HG03432 (cell line): ENCODE measurements around the gene SAMD13.

Experiments
- ATAC-seq: cut with Tn5 transposase; IDR thresholded peaks from one replicate; pipeline ENCODE4 v1.9.1; 2021; ENCODE audit warnings: mild to moderate bottlenecking, moderate library complexity; ENCODE audit not compliant: unreplicated experiment

SAMD13 gene, protein sequence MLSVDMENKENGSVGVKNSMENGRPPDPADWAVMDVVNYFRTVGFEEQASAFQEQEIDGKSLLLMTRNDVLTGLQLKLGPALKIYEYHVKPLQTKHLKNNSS

DNA sequence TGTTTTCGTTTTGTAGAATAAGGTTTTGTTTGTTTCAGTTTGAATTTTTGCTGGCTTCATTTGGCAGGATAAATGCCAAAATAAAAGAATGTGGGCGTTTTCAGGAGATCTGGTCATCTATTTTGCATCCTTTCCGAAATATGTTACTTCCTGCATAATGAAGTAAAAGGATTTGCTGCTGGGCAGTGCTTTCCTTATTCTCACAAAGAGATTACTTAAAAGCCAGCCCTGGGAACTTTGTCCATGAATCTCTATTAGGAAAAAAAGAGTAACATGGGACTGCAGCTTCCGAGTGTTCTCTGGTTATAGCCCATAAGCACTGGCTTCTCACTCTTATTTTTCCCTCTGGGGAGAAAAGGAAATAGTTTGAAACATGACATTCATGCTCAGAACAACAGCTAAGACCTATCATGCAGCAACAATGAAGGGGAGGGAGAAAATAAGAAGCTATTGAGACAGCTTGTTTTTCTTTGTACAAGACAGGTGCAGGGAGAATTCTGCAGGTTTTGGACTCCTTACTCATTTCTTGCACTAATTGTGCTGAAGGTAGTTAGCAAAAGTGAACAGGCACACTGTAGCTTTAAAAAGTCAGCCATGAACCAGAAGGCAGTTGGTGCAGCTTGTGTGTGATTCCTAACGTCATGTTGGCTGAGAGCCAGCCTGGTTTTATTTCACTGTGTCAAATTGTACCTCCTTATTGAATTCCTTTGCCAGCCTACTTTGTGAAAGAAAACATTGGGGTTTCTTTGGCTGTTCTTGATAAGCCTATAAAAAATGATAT, at the start of gene SAMD13:
TSS of gene SAMD13 (plus strand) at position 705 of the 781 bp plus-strand sequence. CDS start 1,527 bp downstream, outside the sequence.
- peak; percentile 34 for ATAC-seq

DNA sequence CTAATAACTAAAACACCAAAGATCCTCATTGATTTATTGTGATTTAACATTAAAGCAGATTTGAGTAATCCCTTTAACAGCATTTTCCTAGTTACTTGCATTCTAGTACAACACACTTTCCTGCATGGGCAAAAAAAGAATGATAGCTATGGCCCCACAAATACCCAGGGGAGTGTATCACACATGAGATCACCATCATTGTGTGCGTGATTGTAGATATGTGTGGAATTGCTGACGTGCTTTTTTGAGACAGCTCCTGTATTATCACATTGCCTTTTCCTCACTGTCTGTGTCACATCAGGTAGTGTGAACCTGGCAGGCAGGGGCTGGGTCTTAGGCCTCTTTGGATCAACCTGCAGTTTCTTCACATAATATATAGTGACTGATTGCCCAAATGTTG, 48.5 kb upstream of the SAMD13 start:
- ATAC-seq, result no peak

DNA sequence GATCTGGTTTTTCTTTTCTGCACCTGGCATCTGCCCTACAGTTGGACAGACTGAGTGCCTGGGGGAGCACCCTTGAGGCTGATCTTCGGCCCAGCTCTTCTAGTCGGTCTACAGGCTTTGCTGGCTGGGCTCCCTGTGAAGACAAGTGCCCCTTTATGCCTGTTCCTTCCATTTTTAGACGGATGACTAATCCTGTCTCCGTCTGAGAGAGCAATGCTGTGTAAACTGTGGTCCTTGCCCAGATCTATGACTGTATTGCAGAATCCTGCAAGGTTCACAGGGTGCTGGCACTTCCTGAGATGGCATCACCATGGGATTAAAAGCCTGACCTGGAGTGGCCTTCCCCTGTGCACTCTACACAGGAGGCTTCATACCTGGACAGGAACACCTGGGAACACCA, 47.6 kb upstream of the SAMD13 start:
- ATAC-seq, result no peak

DNA sequence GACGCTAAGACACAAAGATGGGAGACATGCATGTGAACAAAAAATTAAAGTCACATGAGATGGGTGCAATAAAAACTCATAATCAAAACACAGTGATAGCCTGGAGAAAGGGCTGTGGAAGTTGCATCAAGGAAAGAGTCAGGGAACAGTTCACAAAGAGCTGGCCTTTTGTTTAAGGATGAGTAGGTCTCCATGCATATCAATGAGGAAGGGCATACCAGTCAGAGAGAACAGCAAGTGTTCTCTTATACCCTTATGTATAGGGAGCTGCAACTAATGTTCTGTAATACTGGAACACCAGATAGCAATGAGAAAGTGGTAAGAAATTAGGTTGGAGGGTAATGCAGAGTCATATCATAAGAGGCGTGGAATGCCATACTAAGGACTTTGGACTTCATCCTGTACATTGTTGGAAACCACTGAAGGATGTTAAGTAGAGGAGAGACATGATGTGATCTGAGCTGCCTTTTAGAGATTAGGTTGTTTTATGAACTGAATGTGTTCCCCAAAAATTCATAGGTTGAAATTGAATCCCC, 46.7 kb upstream of the SAMD13 start:
- no peak for ATAC-seq

DNA sequence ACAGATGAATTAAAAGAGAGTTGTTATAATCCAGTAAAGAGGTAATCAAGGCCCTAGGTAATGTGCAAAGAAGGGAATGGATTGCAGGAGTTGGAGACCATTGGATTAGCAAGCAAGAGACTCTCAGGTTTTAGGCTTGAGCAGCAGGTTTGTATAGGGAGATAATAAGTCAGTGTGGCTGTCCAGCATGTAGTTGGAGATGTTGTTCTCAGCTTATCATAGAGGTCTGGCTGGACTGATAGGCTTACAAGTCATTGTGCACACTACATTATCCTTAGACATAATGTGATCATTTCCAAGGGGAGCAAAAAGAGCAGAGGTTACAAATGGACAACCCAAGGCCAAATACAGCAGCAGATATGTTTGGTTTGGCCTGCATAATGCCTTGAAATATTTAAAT, 45.9 kb upstream of the SAMD13 start:
- no peak for ATAC-seq

DNA sequence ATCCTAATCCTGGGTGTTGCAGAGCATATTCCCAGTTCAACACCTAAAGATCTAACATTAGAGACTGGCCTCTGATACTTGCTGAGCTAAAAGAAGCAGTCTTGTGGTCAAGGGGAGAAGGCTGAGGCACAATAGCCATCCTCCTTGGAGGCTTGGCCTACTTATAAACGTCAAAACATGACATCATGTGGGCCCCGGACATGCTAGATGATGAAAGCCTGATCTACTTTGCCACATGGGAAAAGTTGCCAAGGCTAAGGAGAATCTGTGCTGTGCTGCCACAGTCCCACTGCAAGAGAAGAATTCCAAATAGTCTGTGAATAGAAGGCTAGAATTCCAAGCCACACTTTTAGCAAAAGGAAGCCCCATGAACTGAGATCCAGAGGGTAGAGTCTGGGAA, 43.9 kb upstream of the SAMD13 start:
- no peak for ATAC-seq

DNA sequence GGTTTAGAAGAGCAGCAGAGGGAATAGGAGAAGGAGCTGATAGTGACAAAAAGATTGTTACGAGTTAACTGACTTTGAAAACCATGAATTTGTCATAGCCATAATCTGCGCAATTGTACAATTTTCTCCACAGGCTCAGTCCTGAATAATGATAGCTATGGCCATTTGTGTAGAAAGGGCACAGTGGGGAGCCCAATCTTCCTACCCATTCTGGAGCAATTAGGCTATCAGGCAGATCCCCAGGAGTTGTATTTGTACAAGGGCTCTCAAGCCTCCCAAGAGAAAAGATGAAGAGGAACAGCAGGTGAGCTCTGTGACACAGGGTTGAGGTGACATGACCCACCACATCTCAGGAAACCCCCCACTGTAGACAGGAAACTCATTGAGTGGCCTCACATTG, 42.1 kb upstream of the SAMD13 start:
- ATAC-seq, result no peak

DNA sequence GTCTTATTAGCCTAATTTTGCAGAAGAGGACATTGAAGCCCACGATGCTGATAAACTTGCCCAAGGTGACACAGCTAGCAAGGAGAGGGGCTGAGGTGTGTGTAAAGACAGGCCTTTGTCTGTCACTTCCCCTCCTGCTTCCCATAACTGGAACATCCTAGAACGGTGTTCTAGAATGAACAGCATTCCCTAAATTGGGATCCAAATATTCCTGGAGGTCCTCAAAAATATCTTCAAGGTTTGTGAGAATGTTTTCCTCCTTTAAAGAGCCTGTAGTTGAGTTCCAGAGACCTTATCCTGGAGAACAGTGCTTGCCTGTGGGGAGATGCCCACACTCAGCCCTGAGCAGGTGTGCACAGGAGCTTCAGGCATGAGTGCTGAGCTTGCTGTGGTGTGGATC, 41.5 kb upstream of the SAMD13 start:
- ATAC-seq, result no peak

DNA sequence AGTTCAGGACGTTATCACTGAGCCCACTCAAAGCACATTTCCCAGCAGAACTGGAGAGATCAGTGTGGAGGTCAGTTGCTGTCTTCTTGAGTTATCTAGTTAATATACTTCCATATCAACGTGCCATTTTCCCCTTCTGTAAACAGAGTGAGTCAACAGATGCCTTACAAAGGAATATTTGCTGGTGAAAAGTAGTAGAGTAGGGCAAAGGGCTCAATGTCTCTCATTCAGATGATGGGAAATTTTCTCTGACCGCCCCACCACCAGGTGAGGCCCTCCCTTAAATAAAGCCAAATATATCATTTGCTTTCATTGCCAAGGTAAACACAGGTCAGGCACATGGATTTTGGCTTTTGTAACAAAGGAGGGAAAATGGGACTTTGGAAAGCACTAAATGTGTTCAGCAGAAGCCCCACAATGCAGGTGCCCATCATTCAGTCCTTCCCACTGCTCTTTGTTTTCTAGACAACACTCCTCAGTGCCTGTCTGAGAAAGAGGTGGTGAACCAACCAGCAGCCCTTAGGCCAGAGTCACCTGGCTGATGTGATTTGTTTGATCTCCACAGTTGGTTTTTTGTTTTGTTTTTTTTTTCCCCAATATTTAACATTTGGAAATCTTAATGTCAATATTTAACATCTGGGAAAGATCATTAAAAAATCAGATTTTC, 40.5 kb upstream of the SAMD13 start:
- ATAC-seq, result no peak

DNA sequence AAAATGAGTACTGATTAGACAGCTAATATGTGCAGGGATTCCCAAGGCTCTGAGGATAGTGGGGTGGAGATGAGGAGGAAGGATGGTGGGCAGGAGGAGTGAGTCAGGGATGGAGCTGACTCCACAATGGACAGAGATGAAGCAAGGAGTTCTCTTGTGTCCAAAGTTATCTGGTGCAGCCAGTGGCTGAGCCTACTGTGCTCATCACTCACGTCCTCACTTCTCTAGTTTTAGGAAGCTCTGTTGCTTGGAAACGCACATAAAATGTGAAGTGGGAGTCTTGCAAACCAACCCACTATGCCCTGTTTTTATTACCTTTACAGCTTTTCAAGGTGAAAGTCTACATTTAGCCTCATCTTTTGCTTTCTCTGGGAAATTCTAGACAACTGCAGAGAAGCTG, 36.5 kb upstream of the SAMD13 start:
- no peak for ATAC-seq

DNA sequence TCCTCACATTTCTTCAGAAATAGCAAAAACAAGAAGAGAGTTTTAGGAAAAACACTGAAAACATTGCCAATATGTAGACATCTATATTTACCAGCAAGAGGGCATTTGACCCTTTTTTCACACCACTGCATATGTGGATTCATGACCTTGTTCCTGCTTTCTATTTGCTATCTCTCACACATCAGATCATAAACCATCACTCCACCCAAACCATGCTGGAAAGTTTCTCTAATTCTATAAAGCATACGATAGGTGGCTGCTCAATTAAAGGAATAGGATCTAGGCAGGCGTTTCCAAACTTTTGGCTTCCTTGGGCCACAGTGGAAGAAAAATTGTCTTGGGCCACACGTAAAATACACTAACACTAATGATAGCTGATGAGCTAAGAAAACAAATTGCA, 35.6 kb upstream of the SAMD13 start:
- ATAC-seq, result no peak

DNA sequence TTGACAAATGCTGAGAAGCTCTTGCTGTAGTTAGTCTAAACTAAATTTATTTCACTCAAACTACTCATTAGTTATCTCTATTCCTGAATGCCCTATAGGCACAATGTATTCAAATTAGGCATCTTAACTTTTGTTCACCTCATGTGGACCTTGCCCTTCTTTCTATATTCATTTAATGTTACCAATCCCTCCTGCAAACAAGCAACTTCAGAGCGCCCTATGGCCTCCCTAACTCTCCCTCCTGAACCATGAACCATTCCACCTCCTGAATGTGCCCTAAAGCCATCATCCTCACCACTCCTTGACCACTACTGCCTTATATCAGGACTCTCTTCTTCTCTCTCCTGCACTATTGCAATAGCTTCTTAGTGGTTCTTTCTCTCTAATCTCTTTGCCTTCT, 34.8 kb upstream of the SAMD13 start:
- ATAC-seq, result no peak

DNA sequence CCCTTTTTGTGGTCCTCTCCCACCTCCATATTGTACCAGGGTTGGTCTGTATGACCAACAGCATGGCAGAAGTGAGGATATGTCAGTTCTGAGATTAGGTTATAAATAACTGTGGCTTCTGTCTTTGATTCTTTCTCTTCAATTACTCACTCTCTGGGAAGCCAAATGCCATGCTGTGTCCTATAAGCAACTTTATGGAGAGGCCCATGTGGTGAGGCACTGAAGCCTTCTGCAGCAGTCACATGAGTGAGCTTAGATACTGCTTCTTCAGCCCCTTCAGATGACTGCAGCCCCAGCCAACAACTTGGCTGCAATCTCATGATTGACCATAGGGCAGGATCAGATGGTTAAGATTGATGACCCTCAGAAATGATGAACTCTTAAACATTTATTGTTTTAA, 34.0 kb upstream of the SAMD13 start:
- ATAC-seq, result no peak

DNA sequence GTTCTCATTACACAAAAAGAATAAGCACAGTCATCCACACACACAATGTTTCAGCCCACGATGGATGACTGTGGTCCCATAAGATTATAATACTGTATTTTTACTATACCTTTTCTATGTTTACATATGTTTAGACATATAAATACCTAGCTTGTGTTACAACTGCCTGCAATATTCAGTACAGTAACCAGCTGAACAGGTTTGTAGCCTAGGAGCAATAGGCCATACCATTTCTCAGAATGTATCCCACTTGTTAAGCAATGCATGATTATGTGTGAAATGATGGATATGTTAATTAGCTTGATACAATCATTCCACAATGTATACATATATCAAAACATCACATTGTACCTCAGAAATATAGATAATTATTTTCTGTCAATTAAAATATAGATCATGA, 33.2 kb upstream of the SAMD13 start:
- ATAC-seq, result no peak

DNA sequence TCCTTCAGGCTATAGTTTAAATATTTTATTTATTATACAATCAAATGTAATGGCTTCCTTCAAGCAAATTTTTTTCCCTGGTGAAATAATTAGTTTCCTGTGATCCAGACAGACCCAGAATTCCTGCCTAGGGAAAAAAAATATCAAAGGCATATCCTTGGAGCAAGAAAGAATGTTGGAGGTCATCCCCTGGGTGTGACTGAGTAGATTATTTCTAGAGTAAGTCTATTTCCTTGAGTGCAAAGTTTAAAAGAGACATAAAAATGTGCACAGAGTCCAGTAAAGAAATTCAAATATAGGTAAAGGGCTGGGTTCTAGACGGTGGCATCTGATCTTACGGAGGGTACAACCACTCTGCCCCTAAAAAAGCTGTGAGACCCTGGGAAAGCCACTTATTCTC, 32.2 kb upstream of the SAMD13 start:
- ATAC-seq, result no peak

DNA sequence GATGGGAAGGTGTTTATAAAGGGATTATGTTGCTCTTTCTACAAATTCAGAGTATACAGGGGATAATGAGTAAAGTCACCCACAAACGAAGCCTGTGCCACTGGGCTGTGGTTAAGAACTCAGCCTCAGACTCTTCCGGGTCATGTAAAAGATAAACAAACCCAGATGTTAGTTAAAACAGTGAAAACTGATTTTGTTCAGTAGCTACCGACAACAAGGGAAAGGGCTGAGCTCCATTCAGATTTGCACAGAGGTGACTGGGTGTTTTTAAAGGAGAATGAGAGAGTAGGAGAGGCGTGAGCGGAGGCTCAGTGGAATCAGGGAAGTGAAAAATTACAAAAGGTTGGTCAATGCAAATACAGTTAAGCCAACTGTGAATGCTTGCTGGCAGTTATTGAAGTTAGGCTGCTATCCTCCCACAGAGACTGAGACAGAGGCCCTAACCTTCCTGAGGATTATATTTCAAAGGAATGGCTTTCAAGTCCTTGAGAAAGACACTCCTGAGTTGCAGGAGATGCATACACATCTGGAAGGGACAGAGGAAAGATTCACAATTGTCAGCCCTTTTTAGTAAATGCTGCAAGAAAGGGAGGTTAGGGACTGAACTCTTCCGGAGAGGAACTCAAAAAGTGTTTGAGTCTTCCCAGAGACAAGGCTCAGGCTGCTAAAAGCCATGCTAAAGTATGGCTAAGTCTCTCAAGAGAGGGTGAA, 29.9 kb upstream of the SAMD13 start:
- ATAC-seq, result peak; percentile 96

DNA sequence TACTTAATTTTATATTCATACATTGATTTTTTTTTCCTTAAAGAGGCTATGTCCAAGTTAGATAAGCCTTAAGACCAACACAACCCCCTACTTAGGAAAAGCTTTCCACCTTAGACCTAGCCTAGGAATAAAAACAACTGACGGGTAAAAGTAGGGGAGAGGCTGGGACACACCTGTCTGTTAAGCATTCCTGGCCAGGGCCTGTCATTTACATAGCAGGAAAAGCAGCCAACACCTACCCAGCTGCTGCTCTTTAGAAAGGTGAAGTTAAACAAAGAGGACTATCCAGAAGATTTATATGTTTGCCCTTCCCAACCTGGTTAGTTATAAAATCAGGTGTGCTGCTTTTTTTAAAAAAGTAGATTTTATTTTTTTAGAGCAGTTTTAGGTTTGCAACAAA, 29.1 kb upstream of the SAMD13 start:
- ATAC-seq, result no peak

DNA sequence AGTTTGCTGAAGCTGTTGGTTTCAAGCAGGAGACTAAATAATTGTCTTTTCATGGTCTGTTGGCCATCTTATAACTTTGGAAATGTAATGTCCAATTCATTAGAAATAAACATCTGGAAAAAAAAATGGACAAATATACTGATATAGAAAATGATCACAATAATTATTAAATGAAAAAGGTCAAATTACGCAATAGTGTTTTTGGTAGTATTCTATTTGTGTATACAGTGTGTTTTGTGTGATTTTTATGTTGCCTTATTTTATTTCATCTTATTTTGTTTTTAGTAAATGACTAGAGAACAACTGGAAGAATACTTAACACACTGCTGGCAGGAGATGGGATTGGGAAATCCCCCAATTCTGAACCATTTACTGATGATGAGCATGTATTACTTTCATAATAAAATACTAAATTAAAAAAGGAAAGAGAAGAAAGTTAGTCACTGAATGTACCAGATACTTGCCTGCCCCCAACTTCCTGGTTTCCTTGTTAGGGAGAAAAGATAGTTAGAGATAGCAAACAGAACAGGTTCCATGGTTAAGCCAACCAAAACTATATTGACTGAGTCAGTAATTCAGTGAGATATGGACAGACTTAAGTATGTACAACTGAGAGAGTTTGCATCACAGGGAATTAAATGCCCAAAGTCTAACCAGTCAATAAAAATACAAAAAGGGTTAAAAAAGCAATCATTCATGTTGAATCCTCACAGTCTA, 24.0 kb upstream of the SAMD13 start:
- ATAC-seq, result no peak

DNA sequence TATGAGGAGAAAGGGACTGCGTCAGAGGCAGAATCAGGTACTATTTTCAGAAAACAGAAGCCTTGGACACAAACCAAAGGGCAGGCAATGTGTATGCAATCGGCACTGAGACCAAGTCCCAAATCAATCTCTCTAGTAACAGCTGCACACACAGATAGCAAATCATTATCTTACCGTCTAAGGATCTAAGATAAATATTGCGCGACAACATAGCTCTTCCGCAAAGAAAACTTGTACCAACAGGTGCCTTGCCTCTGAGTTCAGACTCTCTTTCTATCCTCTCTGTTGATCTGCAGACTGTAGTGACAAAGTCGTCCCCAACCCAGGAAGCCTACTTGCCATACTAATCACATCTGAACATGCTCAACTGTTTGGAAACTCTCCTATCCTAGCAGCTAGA, 22.6 kb upstream of the SAMD13 start:
- no peak for ATAC-seq

DNA sequence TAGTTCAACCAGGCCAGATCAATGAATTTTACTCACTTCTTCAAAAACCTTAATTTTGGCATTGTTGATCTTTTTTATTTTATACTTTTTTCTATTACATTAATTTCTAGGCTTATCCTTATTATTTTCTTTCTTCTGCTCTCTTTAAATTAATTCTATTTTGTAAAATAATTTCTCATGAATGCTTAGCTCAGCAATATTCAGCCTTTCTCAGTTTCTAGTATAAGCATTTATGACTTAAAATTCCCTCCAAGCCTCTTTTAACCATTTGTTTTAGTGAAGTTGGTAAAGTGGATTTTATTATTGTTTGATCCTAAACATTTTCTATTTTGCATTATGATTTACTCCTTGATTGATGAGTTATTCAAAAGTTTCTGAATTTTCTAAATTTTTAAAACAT, 20.6 kb upstream of the SAMD13 start:
- no peak for ATAC-seq

DNA sequence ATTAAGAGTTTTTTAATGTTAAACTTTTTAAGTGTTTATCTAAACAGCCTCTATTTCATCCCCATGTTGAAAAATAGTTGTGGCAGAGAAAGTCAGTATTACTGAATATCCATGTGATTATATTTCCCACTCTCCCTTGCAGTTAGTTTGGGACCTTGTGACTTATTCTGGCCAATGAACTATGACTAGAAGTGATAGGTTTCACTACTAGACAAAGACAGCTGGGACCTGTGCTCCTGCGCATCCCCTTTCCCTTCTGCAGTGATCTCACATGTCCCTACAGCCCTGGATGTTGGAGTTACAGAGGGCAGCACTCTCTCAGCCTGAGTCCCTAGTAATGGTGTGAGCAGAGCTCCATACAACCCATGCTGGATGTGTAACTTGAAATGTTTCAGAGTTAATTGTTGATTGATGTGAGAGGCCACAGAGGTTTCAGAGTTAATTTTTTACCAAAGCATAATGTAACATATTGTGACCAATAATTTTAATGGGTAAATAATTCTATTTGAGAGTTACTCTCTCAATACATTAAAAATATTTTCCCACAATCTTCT, 18.7 kb upstream of the SAMD13 start:
- no peak for ATAC-seq
